Fibroblast of skin of abdomen (primary cell): Measurements from ENCODE around the gene SLC3A2.

Experiments used
- DNase-seq: peaks from one replicate; pipeline ENCODE4 v3.0.0-alpha.2; 2013

Gene SLC3A2

DNA sequence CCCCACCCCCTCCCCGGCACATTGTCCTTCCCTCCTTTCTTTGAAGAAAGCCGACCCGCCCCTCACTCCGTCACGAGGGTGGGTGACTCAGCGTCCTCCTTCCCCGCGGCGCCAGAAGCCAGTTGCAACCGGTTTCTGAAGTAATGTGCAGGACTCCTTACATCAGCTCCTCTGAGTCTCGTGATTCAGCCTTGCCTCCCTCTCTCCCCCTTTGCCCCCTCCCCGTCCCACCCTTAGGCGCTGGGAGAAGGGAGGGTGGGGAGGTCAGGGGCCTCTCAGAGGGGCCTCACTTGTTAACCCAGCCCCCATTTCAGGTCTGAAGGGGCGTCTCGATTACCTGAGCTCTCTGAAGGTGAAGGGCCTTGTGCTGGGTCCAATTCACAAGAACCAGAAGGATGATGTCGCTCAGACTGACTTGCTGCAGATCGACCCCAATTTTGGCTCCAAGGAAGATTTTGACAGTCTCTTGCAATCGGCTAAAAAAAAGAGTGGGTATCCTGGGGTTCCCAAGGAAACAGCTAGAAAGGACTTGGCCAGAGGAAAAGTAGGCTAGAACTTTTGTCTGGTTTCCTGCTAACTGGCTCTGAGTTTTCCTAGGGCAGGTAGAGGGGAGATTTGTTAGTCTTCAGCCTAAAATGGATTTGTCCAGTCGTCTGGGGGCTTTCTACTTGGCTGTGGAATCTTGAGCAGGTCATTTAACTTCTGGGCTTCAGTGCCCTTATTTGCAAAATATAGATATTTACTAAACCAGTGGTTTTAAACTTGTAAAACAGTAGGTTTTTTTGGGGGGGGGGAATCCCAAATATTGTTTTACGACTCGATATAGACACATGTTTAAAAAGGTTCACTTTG is 1.1 kb downstream of the SLC3A2 start:
- DNase-seq: peak; percentile 99

DNA sequence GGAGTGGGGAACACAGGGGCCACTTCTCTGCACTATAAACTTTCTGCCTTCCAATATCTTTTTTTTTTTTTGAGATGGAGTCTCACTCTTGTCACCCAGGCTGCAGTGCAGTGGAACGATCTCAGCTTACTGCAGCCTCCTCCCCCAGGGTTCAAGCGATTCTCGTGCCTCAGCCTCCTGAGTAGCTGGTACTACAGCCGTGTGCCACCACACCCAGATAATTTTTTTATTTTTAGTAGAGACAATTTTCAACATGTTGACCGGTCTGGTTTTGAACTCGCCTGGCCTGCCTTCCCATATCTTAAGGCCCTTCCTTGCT is 1.7 kb downstream of the SLC3A2 start:
- no peak for DNase-seq

DNA sequence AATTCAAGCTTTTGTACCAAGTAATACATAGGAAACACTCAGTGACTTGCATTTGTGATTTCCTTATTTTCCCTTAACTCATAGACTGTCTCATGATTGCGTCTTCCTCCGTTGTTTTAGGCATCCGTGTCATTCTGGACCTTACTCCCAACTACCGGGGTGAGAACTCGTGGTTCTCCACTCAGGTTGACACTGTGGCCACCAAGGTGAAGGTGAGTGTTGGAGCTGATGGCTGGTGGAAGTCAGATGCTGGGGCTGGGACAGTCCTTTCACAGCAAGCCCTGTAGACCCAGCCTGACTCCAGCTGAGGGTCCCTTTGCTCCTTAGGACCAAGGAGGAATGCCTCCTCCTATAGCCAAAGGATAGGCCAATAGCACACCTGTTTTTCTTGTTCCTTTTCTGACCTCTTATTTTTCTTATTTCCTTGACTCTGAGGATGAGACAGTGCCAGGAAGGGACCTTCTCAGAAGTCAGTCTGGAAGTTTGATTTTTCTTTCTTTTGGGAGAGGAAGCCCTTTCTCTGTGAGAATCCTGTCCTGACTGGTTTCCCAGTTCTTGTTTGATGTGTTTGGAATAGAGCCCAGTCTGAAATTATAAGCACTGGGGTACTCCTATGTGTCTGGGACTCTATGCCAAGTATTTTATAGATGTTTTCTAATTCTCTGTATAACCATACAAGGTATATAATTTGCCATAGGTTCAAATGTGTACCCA is 2.2 kb downstream of the SLC3A2 start:
- DNase-seq: no peak

GRCh38 chr11:62883673-62884072 is 3.0 kb downstream of the SLC3A2 start:
- no peak for DNase-seq

GRCh38 chr11:62885137-62885750 is 4.5 kb downstream of the SLC3A2 start:
- DNase-seq: no peak

GRCh38 chr11:62888406-62888805 is 7.7 kb downstream of the SLC3A2 start:
- DNase-seq: no peak

- DNase-seq: no peak
Observed at GRCh38 chr11:62889126-62889483, 8.4 kb downstream of the SLC3A2 start.

- DNase-seq: peak; percentile 39
Observed at GRCh38 chr11:62889484-62890437, 9.1 kb downstream of the SLC3A2 start.

GRCh38 chr11:62892077-62892922 is 11.6 kb downstream of the SLC3A2 start:
- no peak for DNase-seq

DNA sequence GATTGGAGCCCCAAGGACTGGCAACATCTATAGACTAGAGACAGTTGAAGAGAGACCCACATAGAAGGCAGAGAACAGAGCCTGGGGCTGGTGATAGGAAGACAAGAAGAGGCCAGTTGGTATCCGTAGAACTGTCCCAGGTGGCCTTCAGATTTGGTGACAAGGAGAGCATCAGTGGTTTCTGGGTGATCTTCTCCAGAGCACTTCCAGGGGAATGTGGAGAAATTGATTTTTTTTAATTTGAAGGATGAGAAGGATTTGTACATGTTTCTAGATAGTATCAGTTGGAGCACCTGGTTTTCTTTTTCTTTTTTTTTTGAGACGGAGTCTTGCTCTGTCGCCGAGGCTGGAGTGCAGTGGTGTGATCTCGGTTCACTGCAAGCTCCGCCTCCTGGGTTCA is 14.8 kb downstream of the SLC3A2 start:
- no peak for DNase-seq

DNA sequence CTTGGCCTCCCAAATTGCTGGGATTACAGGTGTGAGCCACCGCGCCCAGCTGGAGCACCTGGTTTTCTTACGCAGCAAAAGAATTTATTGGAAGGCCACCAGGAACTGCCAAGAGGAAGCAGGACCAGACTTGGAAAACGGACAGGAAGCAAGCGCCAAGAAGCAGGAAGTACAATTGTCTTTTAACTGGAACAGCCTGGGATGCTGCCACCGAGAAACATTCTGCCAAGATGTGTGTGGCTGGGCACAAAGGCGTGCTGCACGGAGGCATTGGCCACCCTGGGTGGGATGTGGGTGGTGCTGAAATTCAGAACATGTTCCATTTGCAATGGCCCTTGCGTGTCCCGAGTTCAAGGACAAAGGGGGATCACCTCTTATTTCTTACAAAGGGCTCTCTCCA is 15.4 kb downstream of the SLC3A2 start:
- no peak for DNase-seq

GRCh38 chr11:62897311-62897710 is 16.6 kb downstream of the SLC3A2 start:
- no peak for DNase-seq

DNA sequence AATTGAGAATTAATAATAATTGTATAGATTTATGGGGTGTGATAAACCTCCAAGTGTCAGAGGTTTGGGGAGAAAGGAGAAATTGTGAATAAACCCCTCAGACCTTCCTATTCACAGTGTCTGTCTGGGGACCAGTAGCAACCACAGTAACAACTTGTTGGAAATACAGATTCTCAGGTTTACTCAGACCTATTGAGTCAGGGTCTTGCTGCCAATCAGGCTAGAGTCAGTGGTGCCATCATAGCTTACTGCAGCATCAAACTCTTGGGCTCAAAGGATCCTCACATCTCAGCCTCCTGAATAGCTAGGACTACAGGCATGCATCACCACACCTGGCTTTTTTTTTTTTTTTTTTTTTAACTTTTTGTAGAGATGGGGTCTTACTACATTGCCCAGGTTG is 17.3 kb downstream of the SLC3A2 start:
- DNase-seq: no peak

DNA sequence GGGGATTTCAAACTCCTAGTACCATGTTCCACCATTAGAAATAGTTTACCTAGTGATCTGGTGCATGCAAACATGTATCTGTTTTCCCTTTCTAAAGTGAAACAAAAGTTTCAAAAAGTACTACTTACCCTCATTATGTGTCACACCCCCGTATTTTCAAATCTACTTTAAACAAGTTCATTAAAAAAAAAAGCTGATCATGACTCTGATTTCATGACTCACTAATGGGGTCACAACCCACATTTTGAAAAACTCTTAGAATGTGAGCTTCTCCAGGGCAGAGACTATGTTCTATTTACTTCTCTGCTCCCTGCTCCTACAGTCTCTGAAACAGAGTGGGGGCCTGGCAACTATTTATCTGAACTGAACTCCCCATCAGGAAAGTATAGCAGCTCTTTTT is 22.2 kb downstream of the SLC3A2 start:
- no peak for DNase-seq

GRCh38 chr11:62905296-62905695 is 24.6 kb downstream of the SLC3A2 start:
- no peak for DNase-seq

DNA sequence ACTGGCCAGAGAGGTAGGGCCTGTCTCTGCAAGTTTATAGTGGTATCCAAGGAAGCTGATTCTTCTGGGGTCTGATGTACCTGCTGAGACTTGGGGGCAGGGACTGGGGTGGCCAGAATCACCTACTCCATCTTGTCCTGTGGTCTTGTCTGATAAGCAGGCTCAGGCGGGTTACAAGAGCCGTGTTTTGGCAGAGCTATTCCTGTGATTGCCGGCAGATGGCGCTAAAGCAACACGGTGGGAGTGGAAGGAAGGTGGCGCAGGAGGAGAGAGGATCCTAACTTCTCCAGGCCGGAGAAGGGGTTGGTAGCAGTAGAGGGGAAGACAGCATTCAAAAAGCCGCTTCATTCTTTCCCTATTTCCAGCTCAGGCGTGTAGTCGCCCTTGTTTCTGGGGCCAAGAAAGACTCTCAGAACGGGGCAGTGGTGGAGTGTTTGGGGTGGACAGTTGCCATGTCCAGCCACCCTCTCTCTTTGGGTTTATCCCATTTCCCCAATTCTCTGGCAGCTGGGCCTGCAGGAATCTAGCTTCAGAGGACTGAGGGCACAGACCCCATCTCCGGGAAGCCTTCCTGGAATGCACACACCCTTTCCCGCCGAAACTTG is 25.3 kb downstream of the SLC3A2 start:
- peak; percentile 71 for DNase-seq

- DNase-seq: no peak
Observed at GRCh38 chr11:62908468-62909072, 27.9 kb downstream of the SLC3A2 start.

- DNase-seq: peak; percentile 70
Observed at GRCh38 chr11:62909107-62909894, 28.6 kb downstream of the SLC3A2 start.

DNA sequence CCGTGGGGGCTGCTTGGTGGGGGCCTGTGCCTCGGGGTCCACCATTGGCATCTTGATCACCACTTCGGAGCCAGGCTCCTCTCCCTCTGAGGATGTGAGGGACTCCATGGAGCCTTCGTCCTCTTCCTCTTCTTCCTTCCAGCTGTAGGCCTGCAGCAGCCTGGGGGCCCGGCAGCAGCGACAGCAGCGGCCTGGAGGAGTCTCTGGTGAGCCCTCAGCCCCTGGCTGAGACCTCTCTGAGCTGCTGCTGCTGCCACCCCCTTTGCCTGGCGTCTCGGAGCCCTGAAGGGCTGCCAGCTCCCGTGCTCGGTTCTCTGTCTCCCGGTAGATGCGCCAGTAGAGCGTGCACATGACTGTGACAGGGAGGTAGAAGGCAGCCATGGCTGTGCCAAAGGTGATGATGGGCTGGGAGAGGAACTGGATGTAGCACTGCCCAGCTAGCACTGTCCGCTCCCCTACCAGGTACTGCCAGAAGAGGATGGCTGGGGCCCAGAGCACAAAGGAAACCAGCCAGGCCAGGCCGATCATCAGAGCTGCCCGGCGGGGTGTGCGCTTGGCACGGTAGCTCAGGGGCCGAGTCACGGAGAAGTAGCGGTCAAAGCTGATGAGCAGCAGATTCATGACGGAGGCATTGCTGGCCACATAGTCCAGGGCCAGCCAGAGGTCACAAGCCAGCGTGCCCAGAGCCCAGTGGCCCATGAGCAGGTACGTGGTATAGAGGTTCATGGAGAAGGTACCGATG is 29.6 kb downstream of the SLC3A2 start:
- DNase-seq: no peak
